Epithelial cell of esophagus (primary cell): ENCODE measurements around the gene TLCD3B.
A peak's percentile ranks its signal among the peaks of the same experiment; 100 is the strongest.

Experiments
- DNase-seq: peaks from one replicate; pipeline ENCODE4 v3.0.0; 2010; ENCODE audit warnings: low read depth
- H3K4me3 ChIP-seq: 2 replicates; pipeline ENCODE4 v1.5.1; 2011; ENCODE audit warnings: mild to moderate bottlenecking, low read length, control low read depth
- TF ChIP-seq, protein P1 (sequence below): IDR thresholded peaks from 2 replicates; pipeline ENCODE4 v1.5.1; 2011; ENCODE audit warnings: low read depth, mild to moderate bottlenecking, low read length, control low read depth, inconsistent platforms; ENCODE audit not compliant: insufficient read depth; ENCODE audit errors: missing control alignments

TLCD3B gene

GRCh38 chr16:30060346-30060745, 29.3 kb upstream of the TLCD3B start:
- DNase-seq: no peak
- TF ChIP-seq, protein P1, sequence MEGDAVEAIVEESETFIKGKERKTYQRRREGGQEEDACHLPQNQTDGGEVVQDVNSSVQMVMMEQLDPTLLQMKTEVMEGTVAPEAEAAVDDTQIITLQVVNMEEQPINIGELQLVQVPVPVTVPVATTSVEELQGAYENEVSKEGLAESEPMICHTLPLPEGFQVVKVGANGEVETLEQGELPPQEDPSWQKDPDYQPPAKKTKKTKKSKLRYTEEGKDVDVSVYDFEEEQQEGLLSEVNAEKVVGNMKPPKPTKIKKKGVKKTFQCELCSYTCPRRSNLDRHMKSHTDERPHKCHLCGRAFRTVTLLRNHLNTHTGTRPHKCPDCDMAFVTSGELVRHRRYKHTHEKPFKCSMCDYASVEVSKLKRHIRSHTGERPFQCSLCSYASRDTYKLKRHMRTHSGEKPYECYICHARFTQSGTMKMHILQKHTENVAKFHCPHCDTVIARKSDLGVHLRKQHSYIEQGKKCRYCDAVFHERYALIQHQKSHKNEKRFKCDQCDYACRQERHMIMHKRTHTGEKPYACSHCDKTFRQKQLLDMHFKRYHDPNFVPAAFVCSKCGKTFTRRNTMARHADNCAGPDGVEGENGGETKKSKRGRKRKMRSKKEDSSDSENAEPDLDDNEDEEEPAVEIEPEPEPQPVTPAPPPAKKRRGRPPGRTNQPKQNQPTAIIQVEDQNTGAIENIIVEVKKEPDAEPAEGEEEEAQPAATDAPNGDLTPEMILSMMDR: no peak
- H3K4me3 ChIP-seq: no peak overlapping the region

- H3K4me3 ChIP-seq: no peak overlapping the region
- TF ChIP-seq, protein P1: peak; percentile 70
- peak; percentile 88 for DNase-seq
Measured at GRCh38 chr16:30054959-30055553, 24.0 kb upstream of the TLCD3B start.

DNA sequence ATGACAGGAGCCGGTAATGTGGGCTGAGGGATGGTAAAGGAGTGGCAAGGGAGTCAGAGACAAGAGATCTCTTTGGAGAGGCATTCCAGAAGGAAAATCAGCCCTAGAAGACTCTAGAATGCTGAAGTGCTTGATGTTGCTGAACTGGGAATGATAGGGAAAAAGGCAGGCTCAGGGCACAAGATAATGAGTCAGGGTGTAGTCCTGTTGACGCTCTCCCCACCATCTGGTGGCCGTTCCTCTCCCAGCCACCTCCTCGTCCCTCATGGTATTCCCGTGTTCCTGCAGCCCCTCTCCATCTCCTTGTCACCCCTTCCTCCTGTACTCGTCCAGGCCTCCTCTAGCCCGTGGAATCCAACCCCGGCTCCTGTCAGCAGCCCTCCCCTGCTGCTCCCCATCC, 23.4 kb upstream of the TLCD3B start:
- no peak overlapping the region for H3K4me3 ChIP-seq
- DNase-seq: no peak
- TF ChIP-seq, protein P1: no peak

- H3K4me3 ChIP-seq: peak overlapping the region; percentile 65
- TF ChIP-seq, protein P1: no peak
- DNase-seq: no peak
Measured at GRCh38 chr16:30053376-30054015, 22.4 kb upstream of the TLCD3B start.

- TF ChIP-seq, protein P1: no peak
- peak overlapping the region; percentile 65 for H3K4me3 ChIP-seq
- peak; percentile 91 for DNase-seq
Measured at GRCh38 chr16:30052671-30053372, 21.8 kb upstream of the TLCD3B start.

GRCh38 chr16:30051518-30051917, 20.4 kb upstream of the TLCD3B start:
- DNase-seq: peak; percentile 40
- H3K4me3 ChIP-seq: no peak overlapping the region
- TF ChIP-seq, protein P1: no peak
